ENCODE data around the gene BASP1.

DNA sequence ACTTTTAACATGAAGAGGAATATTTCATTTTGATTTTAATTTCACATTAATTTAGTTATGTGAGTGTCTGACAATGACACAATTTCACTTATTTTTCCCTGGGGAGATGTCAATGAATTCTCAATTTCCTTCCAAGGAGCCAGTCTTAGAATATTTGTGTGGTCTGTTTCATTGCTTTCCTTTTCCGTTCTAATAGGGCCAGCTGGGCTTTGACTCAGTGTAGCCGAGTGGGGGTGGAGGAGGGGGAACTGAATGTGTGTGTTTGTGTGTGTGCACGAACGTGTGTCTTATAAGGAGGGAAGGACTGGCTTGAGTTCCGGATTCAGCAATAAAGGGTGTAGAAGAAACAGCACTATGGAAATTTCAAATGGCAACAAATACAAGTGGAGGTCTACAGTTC lies 100.0 kb downstream of the BASP1 start:
- TF ChIP-seq, protein P1, sequence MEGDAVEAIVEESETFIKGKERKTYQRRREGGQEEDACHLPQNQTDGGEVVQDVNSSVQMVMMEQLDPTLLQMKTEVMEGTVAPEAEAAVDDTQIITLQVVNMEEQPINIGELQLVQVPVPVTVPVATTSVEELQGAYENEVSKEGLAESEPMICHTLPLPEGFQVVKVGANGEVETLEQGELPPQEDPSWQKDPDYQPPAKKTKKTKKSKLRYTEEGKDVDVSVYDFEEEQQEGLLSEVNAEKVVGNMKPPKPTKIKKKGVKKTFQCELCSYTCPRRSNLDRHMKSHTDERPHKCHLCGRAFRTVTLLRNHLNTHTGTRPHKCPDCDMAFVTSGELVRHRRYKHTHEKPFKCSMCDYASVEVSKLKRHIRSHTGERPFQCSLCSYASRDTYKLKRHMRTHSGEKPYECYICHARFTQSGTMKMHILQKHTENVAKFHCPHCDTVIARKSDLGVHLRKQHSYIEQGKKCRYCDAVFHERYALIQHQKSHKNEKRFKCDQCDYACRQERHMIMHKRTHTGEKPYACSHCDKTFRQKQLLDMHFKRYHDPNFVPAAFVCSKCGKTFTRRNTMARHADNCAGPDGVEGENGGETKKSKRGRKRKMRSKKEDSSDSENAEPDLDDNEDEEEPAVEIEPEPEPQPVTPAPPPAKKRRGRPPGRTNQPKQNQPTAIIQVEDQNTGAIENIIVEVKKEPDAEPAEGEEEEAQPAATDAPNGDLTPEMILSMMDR (IDR thresholded peaks at IDR 0.05), result no peak
- TF ChIP-seq POLR2A (IDR thresholded peaks at IDR 0.05), result no peak
